ENCODE results near the gene TLE6. TPM values are rescaled to one million over a fixed set of nuclear protein-coding genes. Genes with fewer than 3 reads are reported as not detected.

Gene TLE6
- total and polyA plus RNA-seq, 10 of the 15 experiments (the other 5 are each of a cell fraction or from before 2014, with no cell fraction given): 2.7 to 13.8 (median 6.4) TPM

DNA sequence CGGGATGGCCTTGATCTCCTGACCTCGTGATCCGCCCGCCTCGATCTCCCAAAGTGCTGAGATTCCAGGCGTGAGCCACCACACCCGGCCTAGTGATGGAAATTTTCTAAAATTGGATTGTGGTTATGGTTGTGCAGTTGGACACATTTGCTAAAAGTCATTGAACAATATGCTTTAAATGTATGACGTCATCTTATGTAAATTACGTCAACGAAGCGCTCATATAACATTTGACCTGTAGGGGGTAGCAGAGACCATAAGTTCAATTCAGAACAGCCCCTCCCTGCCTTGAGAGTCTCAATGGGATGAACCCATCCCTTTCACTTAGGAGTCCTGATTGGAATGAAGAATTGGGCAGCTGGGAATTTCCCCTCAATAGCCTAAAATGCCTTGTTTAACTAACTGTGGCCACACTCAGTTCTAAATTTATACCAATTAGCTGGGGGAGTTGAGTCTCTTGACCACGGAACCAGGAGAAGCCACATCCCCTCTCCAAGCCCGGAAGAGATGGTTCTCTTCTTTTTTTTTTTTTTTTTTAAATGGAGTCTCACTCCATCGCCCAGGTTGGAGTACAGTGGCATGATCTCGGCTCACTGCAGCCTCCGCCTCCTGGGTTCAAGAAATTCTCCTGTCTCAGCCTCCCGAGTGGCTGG is 15.2 kb upstream of the TLE6 start (continued):
- TF ChIP-seq, protein P1, sequence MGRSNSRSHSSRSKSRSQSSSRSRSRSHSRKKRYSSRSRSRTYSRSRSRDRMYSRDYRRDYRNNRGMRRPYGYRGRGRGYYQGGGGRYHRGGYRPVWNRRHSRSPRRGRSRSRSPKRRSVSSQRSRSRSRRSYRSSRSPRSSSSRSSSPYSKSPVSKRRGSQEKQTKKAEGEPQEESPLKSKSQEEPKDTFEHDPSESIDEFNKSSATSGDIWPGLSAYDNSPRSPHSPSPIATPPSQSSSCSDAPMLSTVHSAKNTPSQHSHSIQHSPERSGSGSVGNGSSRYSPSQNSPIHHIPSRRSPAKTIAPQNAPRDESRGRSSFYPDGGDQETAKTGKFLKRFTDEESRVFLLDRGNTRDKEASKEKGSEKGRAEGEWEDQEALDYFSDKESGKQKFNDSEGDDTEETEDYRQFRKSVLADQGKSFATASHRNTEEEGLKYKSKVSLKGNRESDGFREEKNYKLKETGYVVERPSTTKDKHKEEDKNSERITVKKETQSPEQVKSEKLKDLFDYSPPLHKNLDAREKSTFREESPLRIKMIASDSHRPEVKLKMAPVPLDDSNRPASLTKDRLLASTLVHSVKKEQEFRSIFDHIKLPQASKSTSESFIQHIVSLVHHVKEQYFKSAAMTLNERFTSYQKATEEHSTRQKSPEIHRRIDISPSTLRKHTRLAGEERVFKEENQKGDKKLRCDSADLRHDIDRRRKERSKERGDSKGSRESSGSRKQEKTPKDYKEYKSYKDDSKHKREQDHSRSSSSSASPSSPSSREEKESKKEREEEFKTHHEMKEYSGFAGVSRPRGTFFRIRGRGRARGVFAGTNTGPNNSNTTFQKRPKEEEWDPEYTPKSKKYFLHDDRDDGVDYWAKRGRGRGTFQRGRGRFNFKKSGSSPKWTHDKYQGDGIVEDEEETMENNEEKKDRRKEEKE (IDR thresholded peaks at IDR 0.05): no peak
- TF ChIP-seq SMAD5 (IDR thresholded peaks at IDR 0.05; ENCODE audit: low read depth): no peak

DNA sequence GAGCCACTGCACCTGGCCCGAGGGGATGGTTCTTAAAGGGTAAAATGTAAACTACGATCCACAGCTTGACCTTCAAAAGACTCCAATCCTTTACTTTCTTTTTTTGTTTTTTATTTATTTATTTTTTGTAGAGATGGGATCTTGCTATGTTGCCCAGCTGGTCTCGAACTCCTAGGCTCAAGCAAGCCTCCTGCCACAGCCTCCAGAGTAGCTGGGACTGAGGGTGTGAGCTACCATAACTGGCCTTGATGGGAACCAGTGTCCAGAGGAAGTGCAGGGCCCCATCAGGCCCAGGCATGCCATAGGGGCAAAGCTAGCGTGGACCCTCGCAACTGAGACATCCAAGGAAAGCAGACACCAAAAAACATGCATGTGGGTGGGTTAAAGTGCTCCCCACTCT is 14.2 kb upstream of the TLE6 start:
- FAIRE-seq (no peak), ATAC-seq (no peak), DNase-seq (ENCODE audit: low read depth, low spot score) (no peak)
- WGBS (ENCODE audit: insufficient coverage, insufficient replicate concordance, low lambda C conversion rate, missing lambda C conversion rate): 52% methylated on average over 5 of the region's 5 CpGs
- ChIA-PET SMC1A (ENCODE audit: uncharacterized antibody, unreplicated experiment) (interaction anchor here (1.2 to 2.6 kb wide), 3 partner anchors 112 to 165 kb away, joined by 3 to 9 read pairs (median 5); no protein-coding TSS in a partner anchor), POLR2A (interaction anchor here (0.7 kb wide), 1 partner anchor 197 kb away, joined by 3 read pairs; no protein-coding TSS in a partner anchor), RAD21 (ENCODE audit: unreplicated experiment) (interaction anchor here (0.7 to 1.8 kb wide), 7 partner anchors 80 to 255 kb away, joined by 3 to 10 read pairs (median 3); no protein-coding TSS in a partner anchor), CTCF (interaction anchor here (0.7 to 3.0 kb wide), 11 partner anchors 7 to 343 kb away, joined by 3 to 33 read pairs (median 4); no protein-coding TSS in a partner anchor)
- Histone ChIP-seq H2AFZ (ENCODE audit: control insufficient read depth, low read depth, low read length) (no peak overlapping the region), H3K4me2 (ENCODE audit: control insufficient read depth, insufficient read depth) (no peak overlapping the region), H3K36me3 (ENCODE audit: control insufficient read depth in 2 of 2, insufficient read depth in 2 of 2, low read length in 1 of 2) (no peaks in the 10 kb centered on the region), H3K27me3 (replicated peaks in 1 of 2; ENCODE audit: control insufficient read depth in 2 of 2, insufficient read depth in 2 of 2, low read length in 1 of 2) (no peaks in the 10 kb centered on the region), H3K9ac (ENCODE audit: control insufficient read depth, insufficient read depth, low read length) (no peak overlapping the region), H3K27ac (ENCODE audit: control insufficient read depth, insufficient read depth) (no peak overlapping the region), H3K4me1 (ENCODE audit: control insufficient read depth, insufficient read depth, low read length) (peaks cover 4% of the 10 kb centered on the region; the same call in 1 of the 2 replicates), H4K20me1 (ENCODE audit: control insufficient read depth, insufficient read depth) (no peaks in the 10 kb centered on the region), H3K9me3 (replicated peaks; ENCODE audit: control insufficient read depth, insufficient read depth, low read length) (no peaks in the 10 kb centered on the region), H3K4me3 (no peak overlapping the region), H3K79me2 (ENCODE audit: control insufficient read depth, insufficient read depth, low read length) (no peaks in the 10 kb centered on the region)
- no TSS peak for BruUV-seq (replicated peaks)
- TF ChIP-seq BRCA1 (IDR thresholded peaks at IDR 0.05; ENCODE audit: low read depth, low read length): no peak
- TF ChIP-seq, protein P2, sequence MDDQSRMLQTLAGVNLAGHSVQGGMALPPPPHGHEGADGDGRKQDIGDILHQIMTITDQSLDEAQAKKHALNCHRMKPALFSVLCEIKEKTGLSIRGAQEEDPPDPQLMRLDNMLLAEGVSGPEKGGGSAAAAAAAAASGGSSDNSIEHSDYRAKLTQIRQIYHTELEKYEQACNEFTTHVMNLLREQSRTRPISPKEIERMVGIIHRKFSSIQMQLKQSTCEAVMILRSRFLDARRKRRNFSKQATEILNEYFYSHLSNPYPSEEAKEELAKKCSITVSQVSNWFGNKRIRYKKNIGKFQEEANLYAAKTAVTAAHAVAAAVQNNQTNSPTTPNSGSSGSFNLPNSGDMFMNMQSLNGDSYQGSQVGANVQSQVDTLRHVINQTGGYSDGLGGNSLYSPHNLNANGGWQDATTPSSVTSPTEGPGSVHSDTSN (IDR thresholded peaks at IDR 0.05; ENCODE audit: insufficient replicate concordance, low read depth, low read length): no peak
- no peak for TF ChIP-seq CREB1 (IDR thresholded peaks at IDR 0.05; ENCODE audit: low read depth)
- TF ChIP-seq, protein P3, sequence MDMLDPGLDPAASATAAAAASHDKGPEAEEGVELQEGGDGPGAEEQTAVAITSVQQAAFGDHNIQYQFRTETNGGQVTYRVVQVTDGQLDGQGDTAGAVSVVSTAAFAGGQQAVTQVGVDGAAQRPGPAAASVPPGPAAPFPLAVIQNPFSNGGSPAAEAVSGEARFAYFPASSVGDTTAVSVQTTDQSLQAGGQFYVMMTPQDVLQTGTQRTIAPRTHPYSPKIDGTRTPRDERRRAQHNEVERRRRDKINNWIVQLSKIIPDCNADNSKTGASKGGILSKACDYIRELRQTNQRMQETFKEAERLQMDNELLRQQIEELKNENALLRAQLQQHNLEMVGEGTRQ (IDR thresholded peaks at IDR 0.05; ENCODE audit: borderline replicate concordance, low read depth, low read length): no peak
- TF ChIP-seq TARDBP (IDR thresholded peaks at IDR 0.05; ENCODE audit: borderline replicate concordance): no peak
- TF ChIP-seq SMAD5 (IDR thresholded peaks at IDR 0.05; ENCODE audit: low read depth): no peak
- TF ChIP-seq MTA2 (IDR thresholded peaks at IDR 0.05; ENCODE audit: low read depth): no peak
- TF ChIP-seq SMC3 (IDR thresholded peaks at IDR 0.05; ENCODE audit: borderline replicate concordance, low read length): no peak
- TF ChIP-seq IKZF1 (conservative IDR thresholded peaks at IDR 0.05): no peak
- TF ChIP-seq FOS (IDR thresholded peaks at IDR 0.05; ENCODE audit: borderline replicate concordance, extremely low read depth, insufficient read length): no peak
- no peak for TF ChIP-seq PAX8 (IDR thresholded peaks at IDR 0.05)
- in situ Hi-C loops (cut with MboI) (loop anchor here (5.0 kb wide), 1 partner anchor 139 kb away; no protein-coding TSS in a partner anchor), intact Hi-C loops (cut with micrococcal nuclease; ENCODE audit: unreplicated experiment) (loop anchor here (2.0 kb wide), 1 partner anchor 200 kb away; no protein-coding TSS in a partner anchor)

Measured in GM12878 (cell line).